Spleen (tissue), 7 donors: Measurements from ENCODE around the gene CYP19A1.

ENCODE experiments used
- POLR2A ChIP-seq, 3 donors: fragments of 450-650 bp; IDR thresholded peaks; one replicate each; pipeline ENCODE4 v1.5.1; 2017; ENCODE audit warnings: antibody characterized with exemption in 3 of 3, mild to moderate bottlenecking in 1 of 3
- POLR2AphosphoS5 ChIP-seq, 3 donors: sonication (generic); formaldehyde crosslinking; IDR thresholded peaks; one replicate each; pipeline ENCODE4 v1.5.1; 2017; ENCODE audit warnings: antibody characterized with exemption in 3 of 3
- TF ChIP-seq, protein P1 (sequence below), 11 experiments: fragments of 200-600 bp in 7 of 11; fragments of 450-650 bp in 4 of 11; sonication (generic) in 4 of 11; IDR thresholded peaks in 8 of 11; conservative IDR thresholded peaks in 3 of 11; 1 replicate in 7 of 11; 2 replicates in 4 of 11; pipeline versions ENCODE4 v1.4.0 to v1.8.0; 2016 to 2021; ENCODE audit warnings: antibody characterized with exemption in 11 of 11, inconsistent platforms in 4 of 11, mild to moderate bottlenecking in 1 of 11
- donor health status: DM: no; HTN: no; CAD: no; lungs with moderate emphysema.
- donor health status: DM: no; HTN: no; CAD: no.
- donor health status: DM: no; HTN: no; CAD: no.

DNA sequence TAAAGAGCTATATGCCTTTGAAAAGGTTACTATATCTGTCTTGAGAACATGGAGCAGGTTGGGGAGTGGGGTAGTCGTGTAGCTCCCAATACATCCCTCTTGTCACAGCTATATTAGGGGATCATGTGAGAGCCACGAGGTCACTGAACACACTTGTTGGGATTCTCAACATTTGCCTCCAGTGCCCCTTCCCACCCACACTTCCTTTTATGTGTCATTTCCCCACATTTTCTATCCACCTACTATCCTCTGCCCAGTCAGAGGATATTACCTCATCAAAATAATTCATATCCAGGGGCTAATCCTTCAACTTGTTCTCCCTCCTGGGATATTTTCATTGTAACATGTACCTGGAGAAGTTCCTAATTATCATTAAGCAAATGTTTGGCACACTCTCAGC is 85.0 kb downstream of the CYP19A1 start:
- TF ChIP-seq, protein P1, sequence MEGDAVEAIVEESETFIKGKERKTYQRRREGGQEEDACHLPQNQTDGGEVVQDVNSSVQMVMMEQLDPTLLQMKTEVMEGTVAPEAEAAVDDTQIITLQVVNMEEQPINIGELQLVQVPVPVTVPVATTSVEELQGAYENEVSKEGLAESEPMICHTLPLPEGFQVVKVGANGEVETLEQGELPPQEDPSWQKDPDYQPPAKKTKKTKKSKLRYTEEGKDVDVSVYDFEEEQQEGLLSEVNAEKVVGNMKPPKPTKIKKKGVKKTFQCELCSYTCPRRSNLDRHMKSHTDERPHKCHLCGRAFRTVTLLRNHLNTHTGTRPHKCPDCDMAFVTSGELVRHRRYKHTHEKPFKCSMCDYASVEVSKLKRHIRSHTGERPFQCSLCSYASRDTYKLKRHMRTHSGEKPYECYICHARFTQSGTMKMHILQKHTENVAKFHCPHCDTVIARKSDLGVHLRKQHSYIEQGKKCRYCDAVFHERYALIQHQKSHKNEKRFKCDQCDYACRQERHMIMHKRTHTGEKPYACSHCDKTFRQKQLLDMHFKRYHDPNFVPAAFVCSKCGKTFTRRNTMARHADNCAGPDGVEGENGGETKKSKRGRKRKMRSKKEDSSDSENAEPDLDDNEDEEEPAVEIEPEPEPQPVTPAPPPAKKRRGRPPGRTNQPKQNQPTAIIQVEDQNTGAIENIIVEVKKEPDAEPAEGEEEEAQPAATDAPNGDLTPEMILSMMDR (IDR thresholded peaks at IDR 0.05 in 8 of 11, conservative IDR thresholded peaks at IDR 0.05 in 3 of 11): no peak
- TF ChIP-seq POLR2A (IDR thresholded peaks at IDR 0.05): no peak
- TF ChIP-seq POLR2AphosphoS5 (IDR thresholded peaks at IDR 0.05): no peak
